Natural killer cell treated with Interleukin-12 subunit alpha and Interleukin-12 subunit beta and Interleukin-15 and Interleukin-18, amount 100 ng/mL, for 72 hours (primary cell): ENCODE measurements around the gene LRRC37A3. TPM values are rescaled to one million over a fixed set of nuclear protein-coding genes. Genes with fewer than 3 reads are reported as not detected.
"Not testable (repeated sequence)": the region's sequence is repeated elsewhere in the genome, so short reads cannot be mapped to it uniquely, and the experiment has no call there.

Source experiments
- ATAC-seq, 2 donors: fragments of 150-1000 bp; cut with Tn5 transposase in 1 of 2; sonication (Bioruptor Pico), chemical (Tn5 transposase) in 1 of 2; 2 replicates each; pipeline ENCODE4 v1.10.0; 2021
- DNase-seq: peaks from one replicate; pipeline ENCODE4 v3.0.0; 2022; ENCODE audit warnings: low spot score
- H3K27ac Mint-ChIP-seq, 2 donors: 1 replicate in 1 of 2; 2 replicates in 1 of 2; pipeline ENCODE4 v1.8.0; 2022; ENCODE audit warnings: mixed read lengths in 2 of 2, mild to moderate bottlenecking in 1 of 2, moderate library complexity in 1 of 2
- H3K27me3 Mint-ChIP-seq, 2 donors: 1 replicate in 1 of 2; 2 replicates in 1 of 2; pipeline ENCODE4 v1.8.0; 2022; ENCODE audit warnings: mixed read lengths in 2 of 2
- H3K36me3 Mint-ChIP-seq: one replicate; pipeline ENCODE4 v1.8.0; 2022; ENCODE audit warnings: mixed read lengths
- H3K4me1 Mint-ChIP-seq, 2 donors: 1 replicate in 1 of 2; 2 replicates in 1 of 2; pipeline ENCODE4 v1.8.0; 2022; ENCODE audit warnings: low read depth in 2 of 2, mixed read lengths in 2 of 2, mild to moderate bottlenecking in 1 of 2
- H3K4me3 Mint-ChIP-seq: one replicate; pipeline ENCODE4 v1.8.0; 2022; ENCODE audit warnings: mixed read lengths
- H3K9me3 Mint-ChIP-seq: 2 replicates; pipeline ENCODE4 v1.8.0; 2022; ENCODE audit warnings: mixed read lengths
- total RNA-seq, 2 donors: library from RNA; stranded (reverse); gene quantifications; one replicate each; pipeline ENCODE4 v1.2.3, GENCODE V29; 2022

The LRRC37A3 gene
- total RNA-seq, 2 donors from 2014 or later: 7.0 to 8.5 TPM

DNA sequence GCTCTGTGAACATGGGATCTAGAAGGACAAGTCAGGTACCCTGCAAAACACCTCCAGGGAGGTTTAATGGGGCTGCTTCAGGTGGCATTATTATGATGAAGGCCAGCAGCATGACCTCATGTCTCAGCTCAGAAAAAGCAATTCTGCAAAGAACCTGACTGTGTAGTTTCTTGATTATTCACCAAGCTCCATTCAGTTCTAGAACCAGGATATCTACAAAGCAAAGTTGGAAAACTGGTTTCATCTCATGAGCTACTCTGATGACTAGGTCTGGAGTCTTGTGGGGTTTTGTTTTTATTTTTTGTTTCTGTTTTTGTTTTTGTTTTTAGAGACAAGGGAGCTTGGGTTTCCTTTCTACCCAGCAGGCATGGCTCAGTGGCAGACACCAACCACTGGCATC is 19.0 kb upstream of the LRRC37A3 start:
- DNase-seq: no peak
- H3K36me3 Mint-ChIP-seq: no peaks in the 10 kb centered on the region
- no peak overlapping the region for H3K4me3 Mint-ChIP-seq
- H3K4me1 Mint-ChIP-seq: peaks cover 0 to 6% of the 10 kb centered on the region in 2 donors
- no peak for ATAC-seq
- no peaks in the 10 kb centered on the region for H3K9me3 Mint-ChIP-seq
- no peak overlapping the region for H3K27ac Mint-ChIP-seq
- peaks cover 5 to 16% of the 10 kb centered on the region in 2 donors for H3K27me3 Mint-ChIP-seq

- Mint-ChIP-seq H3K36me3 (no peaks in the 10 kb centered on the region), H3K4me1 (peaks cover 0 to 6% of the 10 kb centered on the region in 2 donors), H3K27ac (no peak overlapping the region), H3K4me3 (no peak overlapping the region), H3K9me3 (no peaks in the 10 kb centered on the region), H3K27me3 (peaks cover 4 to 6% of the 10 kb centered on the region in 2 donors)
- ATAC-seq (no peak), DNase-seq (no peak)
Measured at GRCh38 chr17:64936117-64936516, 16.8 kb upstream of the LRRC37A3 start.

DNA sequence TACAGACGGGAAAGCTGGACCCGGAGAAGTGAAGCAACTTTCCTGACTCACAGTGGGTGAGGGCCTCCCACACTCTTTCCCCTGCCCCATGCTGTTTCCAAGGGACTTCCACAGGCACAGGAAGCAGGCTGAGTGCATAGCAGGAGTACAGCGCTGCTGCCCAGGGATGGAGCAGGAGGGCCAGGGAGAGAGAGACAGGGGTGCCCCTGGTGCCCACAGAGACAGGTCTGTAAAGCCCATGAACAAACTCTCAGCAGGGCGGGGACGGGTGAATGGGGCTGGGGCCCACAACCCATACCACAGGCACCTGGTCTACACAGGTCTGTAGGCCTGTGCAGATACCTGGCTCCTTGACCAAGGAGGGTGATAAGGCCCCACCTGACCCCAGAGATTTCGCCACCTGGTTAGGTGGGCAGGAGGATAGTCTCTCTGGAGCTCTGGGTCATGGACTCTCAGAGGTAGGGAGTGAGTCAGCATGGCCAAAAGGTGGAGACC is 15.1 kb upstream of the LRRC37A3 start:
- ATAC-seq: peak in 1 of 2 donors; percentile 21
- not testable (repeated sequence) for H3K27ac Mint-ChIP-seq, H3K27me3 Mint-ChIP-seq, H3K36me3 Mint-ChIP-seq, H3K4me1 Mint-ChIP-seq, H3K9me3 Mint-ChIP-seq, H3K4me3 Mint-ChIP-seq, DNase-seq

- not testable (repeated sequence) for H3K4me1 Mint-ChIP-seq, DNase-seq, H3K4me3 Mint-ChIP-seq, H3K9me3 Mint-ChIP-seq, H3K27me3 Mint-ChIP-seq, ATAC-seq, H3K36me3 Mint-ChIP-seq, H3K27ac Mint-ChIP-seq
Measured at GRCh38 chr17:64932850-64933249, 13.6 kb upstream of the LRRC37A3 start.

- DNase-seq, H3K27me3 Mint-ChIP-seq, H3K4me3 Mint-ChIP-seq, H3K9me3 Mint-ChIP-seq, H3K27ac Mint-ChIP-seq, H3K36me3 Mint-ChIP-seq, ATAC-seq, H3K4me1 Mint-ChIP-seq: not testable (repeated sequence)
Measured at GRCh38 chr17:64930374-64930773, 11.1 kb upstream of the LRRC37A3 start.

DNA sequence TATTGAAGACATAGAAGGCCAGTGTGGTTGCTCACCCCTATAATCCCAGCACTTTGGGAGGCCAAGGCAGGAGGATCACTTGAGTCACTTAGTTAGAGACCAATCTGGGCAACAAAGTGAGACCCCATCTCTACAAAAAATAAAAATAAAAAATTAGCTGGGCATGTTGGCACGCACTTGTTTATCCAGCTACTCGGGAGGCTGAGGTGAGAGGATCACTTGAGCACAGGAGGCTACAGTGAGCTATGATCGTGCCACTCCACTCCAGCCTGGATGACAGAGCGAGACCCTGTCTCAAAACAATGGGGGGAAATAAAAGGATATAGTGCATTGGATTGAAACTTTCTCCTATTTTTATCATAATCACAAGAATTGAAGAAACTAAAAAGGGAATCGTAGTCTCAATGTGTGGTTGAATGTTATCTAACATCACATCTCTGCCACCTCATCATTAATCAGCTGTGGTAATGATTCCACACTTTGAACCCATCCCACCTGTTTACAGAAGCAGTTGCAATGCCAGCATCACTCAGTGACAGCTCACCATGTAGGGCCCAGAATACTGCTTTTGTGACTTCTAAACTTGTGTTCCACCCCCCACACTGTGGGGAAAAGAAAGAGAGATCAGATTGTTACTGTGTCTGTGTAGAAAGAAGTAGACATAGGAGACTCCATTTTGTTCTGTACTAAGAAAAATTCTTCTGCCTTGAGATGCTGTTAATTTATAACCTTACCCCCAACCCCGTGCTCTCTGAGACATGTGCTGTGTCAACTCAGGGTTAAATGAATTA is 10.3 kb upstream of the LRRC37A3 start:
- not testable (repeated sequence) for DNase-seq
- ATAC-seq: peak in 1 of 2 donors; percentile 76

DNA sequence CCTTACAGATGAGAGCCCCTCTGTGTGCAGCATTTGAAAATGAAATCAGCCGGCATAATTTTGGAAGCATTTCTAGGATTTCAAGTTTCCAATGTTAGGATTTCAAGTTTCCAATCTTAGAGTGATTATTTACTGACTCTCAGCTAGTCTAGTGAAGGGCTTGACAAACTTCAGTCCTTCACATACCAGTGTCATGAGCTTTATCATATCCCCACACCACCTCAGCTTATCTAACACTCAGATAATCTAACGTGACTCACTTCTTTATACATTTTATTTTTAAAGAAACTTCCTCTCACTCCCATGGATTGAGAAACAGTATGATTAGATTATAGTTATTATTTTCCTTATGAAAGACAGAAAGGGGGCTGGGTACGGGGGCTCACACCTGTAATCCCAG is 9.4 kb upstream of the LRRC37A3 start:
- H3K36me3 Mint-ChIP-seq, DNase-seq, H3K4me1 Mint-ChIP-seq, H3K4me3 Mint-ChIP-seq, H3K9me3 Mint-ChIP-seq, H3K27me3 Mint-ChIP-seq, H3K27ac Mint-ChIP-seq: not testable (repeated sequence)
- ATAC-seq: peak in 1 of 2 donors; percentile 55

More for the DNA sequence above, 10.3 kb upstream of the LRRC37A3 start:
- not testable (repeated sequence) for H3K4me1 Mint-ChIP-seq, H3K36me3 Mint-ChIP-seq, H3K27ac Mint-ChIP-seq, H3K27me3 Mint-ChIP-seq, H3K9me3 Mint-ChIP-seq, H3K4me3 Mint-ChIP-seq

DNA sequence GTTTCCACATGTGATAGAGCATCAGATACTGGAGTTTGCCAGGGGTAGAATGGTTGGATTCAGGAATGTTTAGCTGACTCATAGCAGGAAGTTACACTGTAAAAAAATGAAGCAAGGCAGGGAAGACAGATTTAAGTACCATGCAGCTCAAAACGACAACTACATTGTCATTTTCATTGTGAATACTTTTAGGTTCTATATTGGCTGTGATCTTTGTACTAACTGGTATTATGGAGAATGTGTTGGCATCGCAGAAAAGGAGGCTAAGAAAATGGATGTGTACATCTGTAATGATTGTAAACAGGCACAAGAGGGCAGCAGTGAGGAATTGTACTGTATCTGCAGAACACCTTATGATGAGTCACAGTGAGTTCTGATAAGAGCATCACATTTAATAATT is 8.2 kb upstream of the LRRC37A3 start:
- peak; percentile 76 for DNase-seq
- not testable (repeated sequence) for H3K27me3 Mint-ChIP-seq, H3K9me3 Mint-ChIP-seq, H3K4me3 Mint-ChIP-seq, H3K36me3 Mint-ChIP-seq
- Mint-ChIP-seq H3K27ac (peak overlapping the region; percentile 4 to 19), H3K4me1 (peaks cover 8 to 13% of the 10 kb centered on the region in 2 donors)
- peak; percentile 80 to 82 for ATAC-seq

DNA sequence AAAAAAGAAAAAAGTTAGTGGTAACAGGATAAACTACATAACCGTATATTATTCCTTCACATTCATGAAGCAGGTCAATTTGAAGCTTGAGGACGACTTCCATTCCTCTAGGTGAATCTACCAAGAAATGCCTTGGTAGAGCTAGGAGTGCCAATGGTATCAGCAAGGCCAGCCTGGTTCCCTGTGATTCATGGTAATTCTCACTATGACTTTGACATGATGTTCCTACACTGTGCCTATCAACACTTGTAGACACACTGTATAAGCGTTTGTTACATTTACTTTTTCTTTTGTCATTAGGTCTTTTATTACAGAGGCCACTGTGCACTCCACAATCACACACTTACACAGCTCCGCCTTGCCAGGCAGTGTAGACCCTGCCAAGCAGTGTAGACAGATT is 7.2 kb upstream of the LRRC37A3 start:
- not testable (repeated sequence) for H3K36me3 Mint-ChIP-seq, H3K27me3 Mint-ChIP-seq, H3K4me3 Mint-ChIP-seq, DNase-seq, H3K27ac Mint-ChIP-seq, ATAC-seq, H3K9me3 Mint-ChIP-seq
- H3K4me1 Mint-ChIP-seq: peaks cover 8 to 13% of the 10 kb centered on the region in 2 donors

DNA sequence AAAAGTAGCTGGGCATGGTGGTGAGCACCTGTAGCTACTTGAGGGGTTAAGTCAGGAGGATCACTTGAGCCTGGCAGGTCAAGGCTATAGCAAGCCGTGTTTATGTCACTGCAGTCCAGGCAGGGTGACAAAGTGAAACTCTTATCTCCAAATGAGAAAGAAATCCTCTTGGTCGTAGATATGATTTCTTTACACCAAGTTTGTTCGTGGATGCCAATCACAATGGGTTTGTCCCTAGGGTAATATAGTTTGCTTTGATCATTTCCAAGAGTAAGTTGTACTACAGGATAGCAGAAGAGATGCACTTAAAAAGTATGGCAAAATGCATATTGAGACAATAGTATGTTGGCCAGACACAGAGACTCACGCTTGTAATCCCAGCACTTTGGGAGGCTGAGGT is 6.0 kb upstream of the LRRC37A3 start:
- ATAC-seq, H3K27ac Mint-ChIP-seq, DNase-seq, H3K27me3 Mint-ChIP-seq, H3K36me3 Mint-ChIP-seq, H3K4me3 Mint-ChIP-seq, H3K9me3 Mint-ChIP-seq: not testable (repeated sequence)
- peaks cover 12 to 13% of the 10 kb centered on the region in 2 donors for H3K4me1 Mint-ChIP-seq

- H3K36me3 Mint-ChIP-seq, DNase-seq, H3K4me3 Mint-ChIP-seq, H3K27me3 Mint-ChIP-seq, ATAC-seq, H3K9me3 Mint-ChIP-seq: not testable (repeated sequence)
- H3K27ac Mint-ChIP-seq: peak overlapping the region; percentile 23 to 30
- H3K4me1 Mint-ChIP-seq: peaks cover 12 to 13% of the 10 kb centered on the region in 2 donors
Measured at GRCh38 chr17:64923051-64923568, 3.8 kb upstream of the LRRC37A3 start.

- ATAC-seq: no peak
- H3K36me3 Mint-ChIP-seq: no peaks in the 10 kb centered on the region
Measured at GRCh38 chr17:64920419-64921172, 1.3 kb upstream of the LRRC37A3 start.

GRCh38 chr17:64920026-64920418 is 744 bp upstream of the LRRC37A3 start:
- DNase-seq: no peak
- peaks cover 6 to 7% of the 10 kb centered on the region in 2 donors for H3K4me1 Mint-ChIP-seq
- no peaks in the 10 kb centered on the region for H3K36me3 Mint-ChIP-seq
- no peaks in the 10 kb centered on the region for H3K9me3 Mint-ChIP-seq
- H3K4me3 Mint-ChIP-seq: peak overlapping the region; percentile 80
- no peak for ATAC-seq
- peak overlapping the region; percentile 68 to 84 for H3K27ac Mint-ChIP-seq
- H3K27me3 Mint-ChIP-seq: no peaks in the 10 kb centered on the region

More at GRCh38 chr17:64920419-64921172, 1.3 kb upstream of the LRRC37A3 start:
- no peaks in the 10 kb centered on the region for H3K27me3 Mint-ChIP-seq
- DNase-seq: no peak
- H3K27ac Mint-ChIP-seq: peak overlapping the region in 1 of 2 donors; percentile 84
- H3K9me3 Mint-ChIP-seq: no peaks in the 10 kb centered on the region
- H3K4me3 Mint-ChIP-seq: no peak overlapping the region
- H3K4me1 Mint-ChIP-seq: peaks cover 6 to 7% of the 10 kb centered on the region in 2 donors

DNA sequence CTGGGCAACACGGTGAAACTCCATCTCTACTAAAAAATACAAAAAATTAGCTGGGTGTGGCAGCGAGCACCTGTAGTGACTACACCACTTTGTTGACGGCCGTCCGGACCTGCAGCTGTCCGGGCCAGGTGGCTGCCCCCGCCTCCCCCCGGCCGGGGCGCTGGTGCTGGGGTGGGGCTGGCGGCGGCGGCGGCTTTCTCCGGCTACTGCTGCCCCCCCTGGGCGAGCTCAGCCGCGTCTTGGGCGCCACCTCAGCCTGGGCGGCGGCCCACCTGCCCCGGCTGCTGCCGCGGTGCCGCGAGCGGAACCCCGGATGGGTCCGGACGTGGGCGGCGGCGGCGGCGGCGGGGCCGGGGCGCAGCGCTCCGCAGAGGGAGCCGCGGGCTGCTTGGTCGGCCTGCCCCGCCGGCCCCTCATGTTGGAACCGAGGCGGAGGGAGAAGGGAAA is 413 bp downstream of the LRRC37A3 start:
- not testable (repeated sequence) for H3K27me3 Mint-ChIP-seq, H3K4me1 Mint-ChIP-seq, DNase-seq, H3K36me3 Mint-ChIP-seq, H3K9me3 Mint-ChIP-seq
- Mint-ChIP-seq H3K4me3 (peak overlapping the region; percentile 80), H3K27ac (peak overlapping the region; percentile 68 to 84)
- peak in 1 of 2 donors; percentile 72 for ATAC-seq
